HEK293 (cell line): Measurements from ENCODE around the gene SRCIN1.

Experiments
- CTCF ChIA-PET: fragments of 350-600 bp; formaldehyde crosslinking; extraction: SDS; loops from one replicate; lab custom pipeline; 2021; ENCODE audit warnings: antibody characterized with exemption; lab: Yijun Ruan, JAX
- POLR2A ChIA-PET: fragments of 300-600 bp; formaldehyde crosslinking; extraction: SDS; loops from one replicate; lab custom pipeline; 2020; ENCODE audit warnings: antibody characterized with exemption, inconsistent platforms; lab: Yijun Ruan, JAX
- H3K27ac ChIP-seq: fragments of 200-500 bp; sonication (Bioruptor generic); 2 replicates; pipeline ENCODE4 v1.5.1; 2014; ENCODE audit warnings: low read depth, low read length, control low read depth, inconsistent platforms; ENCODE audit errors: extremely low read depth
- H3K36me3 ChIP-seq, 2 experiments: fragments of 200-500 bp in 1 of 2; sonication (Bioruptor generic) in 1 of 2; 1 replicate in 1 of 2; 2 replicates in 1 of 2; pipeline ENCODE4 v1.5.1; 2014 to 2017; ENCODE audit warnings: inconsistent platforms in 2 of 2, low read length in 2 of 2; ENCODE audit not compliant: control insufficient read depth in 2 of 2, insufficient read depth in 1 of 2
- H3K4me1 ChIP-seq: fragments of 200-500 bp; sonication (Bioruptor generic); 2 replicates; pipeline ENCODE4 v1.5.1; 2014; ENCODE audit warnings: mild to moderate bottlenecking, low read length, inconsistent platforms; ENCODE audit not compliant: control insufficient read depth, insufficient read depth
- H3K4me3 ChIP-seq: 2 replicates; pipeline ENCODE4 v1.5.1; 2011; ENCODE audit warnings: low read depth, mild to moderate bottlenecking, control low read depth, low read length, moderate library complexity
- H3K9me3 ChIP-seq: fragments of 200-500 bp; sonication (Bioruptor generic); 2 replicates; pipeline ENCODE4 v1.5.1; 2014; ENCODE audit warnings: low read depth, low read length, inconsistent platforms; ENCODE audit not compliant: control insufficient read depth, insufficient read depth
- KLF16 ChIP-seq: fragments of 450-650 bp; formaldehyde crosslinking; IDR thresholded peaks from 2 replicates; pipeline ENCODE4 v1.5.1; 2017; ENCODE audit warnings: missing biosample characterization, missing genetic modification characterization
- PRDM2 ChIP-seq: fragments of 450-650 bp; formaldehyde crosslinking; IDR thresholded peaks from 2 replicates; pipeline ENCODE4 v1.5.1; 2016; ENCODE audit warnings: missing biosample characterization, missing genetic modification characterization, borderline replicate concordance
- PRDM4 ChIP-seq: fragments of 450-650 bp; formaldehyde crosslinking; IDR thresholded peaks from 2 replicates; pipeline ENCODE4 v1.5.1; 2017; ENCODE audit warnings: missing biosample characterization, missing genetic modification characterization
- SP2 ChIP-seq: fragments of 450-650 bp; formaldehyde crosslinking; IDR thresholded peaks from 2 replicates; pipeline ENCODE4 v1.5.1; 2016; ENCODE audit warnings: missing biosample characterization, missing genetic modification characterization
- SP7 ChIP-seq: fragments of 450-650 bp; formaldehyde crosslinking; IDR thresholded peaks from 2 replicates; pipeline ENCODE4 v1.5.1; 2016; ENCODE audit warnings: missing biosample characterization, missing genetic modification characterization
- ZNF146 ChIP-seq: fragments of 450-650 bp; formaldehyde crosslinking; IDR thresholded peaks from 2 replicates; pipeline ENCODE4 v1.5.1; 2016; ENCODE audit warnings: missing biosample characterization, missing genetic modification characterization
- ZNF18 ChIP-seq: fragments of 450-650 bp; formaldehyde crosslinking; IDR thresholded peaks from 2 replicates; pipeline ENCODE4 v1.5.1; 2016; ENCODE audit warnings: missing biosample characterization, missing genetic modification characterization
- ZNF19 ChIP-seq: fragments of 450-650 bp; formaldehyde crosslinking; IDR thresholded peaks from 2 replicates; pipeline ENCODE4; 2016; ENCODE audit warnings: missing biosample characterization, missing genetic modification characterization, low read depth
- ZNF202 ChIP-seq: fragments of 450-650 bp; formaldehyde crosslinking; IDR thresholded peaks from 2 replicates; pipeline ENCODE4 v1.5.1; 2016; ENCODE audit warnings: missing biosample characterization, missing genetic modification characterization, borderline replicate concordance
- ZNF311 ChIP-seq: fragments of 450-650 bp; formaldehyde crosslinking; IDR thresholded peaks from 2 replicates; pipeline ENCODE4 v1.5.1; 2017; ENCODE audit warnings: missing biosample characterization, missing genetic modification characterization, borderline replicate concordance
- ZNF350 ChIP-seq: fragments of 450-650 bp; formaldehyde crosslinking; IDR thresholded peaks from 2 replicates; pipeline ENCODE4 v1.5.0; 2017; ENCODE audit warnings: missing biosample characterization, mild to moderate bottlenecking, missing genetic modification characterization
- ZNF398 ChIP-seq: fragments of 450-650 bp; formaldehyde crosslinking; IDR thresholded peaks from 2 replicates; pipeline ENCODE4 v1.5.1; 2017; ENCODE audit warnings: missing biosample characterization, missing genetic modification characterization
- ZNF624 ChIP-seq: fragments of 450-650 bp; formaldehyde crosslinking; IDR thresholded peaks from 2 replicates; pipeline ENCODE4 v1.5.1; 2017; ENCODE audit warnings: missing biosample characterization, missing genetic modification characterization
- ZNF664 ChIP-seq: fragments of 450-650 bp; formaldehyde crosslinking; IDR thresholded peaks from 2 replicates; pipeline ENCODE4 v1.5.1; 2016; ENCODE audit warnings: missing biosample characterization, missing genetic modification characterization
- ZSCAN30 ChIP-seq: fragments of 450-650 bp; IDR thresholded peaks from 2 replicates; pipeline ENCODE4 v1.5.1; 2018; ENCODE audit warnings: missing biosample characterization, mild to moderate bottlenecking, missing genetic modification characterization, moderate library complexity
- TF ChIP-seq, protein P1 (sequence below): fragments of 450-650 bp; IDR thresholded peaks from 2 replicates; pipeline ENCODE4 v1.5.1; 2018; ENCODE audit warnings: missing biosample characterization, mild to moderate bottlenecking, missing genetic modification characterization
- TF ChIP-seq, protein P2 (sequence below): fragments of 450-650 bp; formaldehyde crosslinking; IDR thresholded peaks from 2 replicates; pipeline ENCODE4 v1.5.1; 2016; ENCODE audit warnings: missing biosample characterization, missing genetic modification characterization

Gene SRCIN1

DNA sequence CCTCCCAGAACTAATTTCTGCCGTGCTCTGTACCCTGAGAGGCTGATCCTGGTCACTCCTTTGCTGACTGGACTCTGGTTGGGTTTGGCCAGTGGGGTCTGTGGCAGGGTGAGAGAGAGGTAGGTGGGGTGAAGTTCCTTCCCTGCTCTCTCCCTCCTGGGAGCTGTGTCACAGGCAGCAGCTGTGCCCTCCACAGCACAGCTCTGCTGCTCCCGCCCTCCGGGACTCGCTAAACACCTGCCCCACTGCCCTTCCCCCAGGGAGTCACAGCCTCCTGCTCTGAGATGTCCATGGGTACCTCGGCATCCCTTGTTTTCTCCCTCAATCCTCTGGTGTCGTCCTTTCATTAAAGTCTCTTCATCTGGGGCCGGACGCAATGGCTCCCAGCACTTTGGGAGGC lies 66.4 kb downstream of the SRCIN1 start:
- Histone ChIP-seq H3K27ac (no peak overlapping the region), H3K4me3 (no peak overlapping the region), H3K36me3 (no peaks in the 10 kb centered on the region; a peak in 1 of 3 replicates), H3K4me1 (no peaks in the 10 kb centered on the region), H3K9me3 (no peaks in the 10 kb centered on the region)
- no peak for TF ChIP-seq PRDM4 (tag by site-specific recombination)
- TF ChIP-seq, protein P1, sequence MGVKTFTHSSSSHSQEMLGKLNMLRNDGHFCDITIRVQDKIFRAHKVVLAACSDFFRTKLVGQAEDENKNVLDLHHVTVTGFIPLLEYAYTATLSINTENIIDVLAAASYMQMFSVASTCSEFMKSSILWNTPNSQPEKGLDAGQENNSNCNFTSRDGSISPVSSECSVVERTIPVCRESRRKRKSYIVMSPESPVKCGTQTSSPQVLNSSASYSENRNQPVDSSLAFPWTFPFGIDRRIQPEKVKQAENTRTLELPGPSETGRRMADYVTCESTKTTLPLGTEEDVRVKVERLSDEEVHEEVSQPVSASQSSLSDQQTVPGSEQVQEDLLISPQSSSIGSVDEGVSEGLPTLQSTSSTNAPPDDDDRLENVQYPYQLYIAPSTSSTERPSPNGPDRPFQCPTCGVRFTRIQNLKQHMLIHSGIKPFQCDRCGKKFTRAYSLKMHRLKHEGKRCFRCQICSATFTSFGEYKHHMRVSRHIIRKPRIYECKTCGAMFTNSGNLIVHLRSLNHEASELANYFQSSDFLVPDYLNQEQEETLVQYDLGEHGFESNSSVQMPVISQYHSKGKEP: no peak
- TF ChIP-seq ZNF311 (tag by site-specific recombination): no peak
- TF ChIP-seq ZNF664 (tag by site-specific recombination): no peak
- TF ChIP-seq ZNF202 (tag by site-specific recombination): no peak
- no peak for TF ChIP-seq ZSCAN30 (tag by site-specific recombination)
- no peak for TF ChIP-seq ZNF19
- no peak for TF ChIP-seq KLF16 (tag by site-specific recombination)
- TF ChIP-seq SP2 (tag by site-specific recombination): no peak
- TF ChIP-seq PRDM2: no peak
- no peak for TF ChIP-seq ZNF398
- TF ChIP-seq ZNF624: no peak
- TF ChIP-seq ZNF350 (tag by site-specific recombination): no peak
- TF ChIP-seq ZNF18 (tag by site-specific recombination): no peak
- TF ChIP-seq ZNF146 (tag by site-specific recombination): no peak
- TF ChIP-seq, protein P2, sequence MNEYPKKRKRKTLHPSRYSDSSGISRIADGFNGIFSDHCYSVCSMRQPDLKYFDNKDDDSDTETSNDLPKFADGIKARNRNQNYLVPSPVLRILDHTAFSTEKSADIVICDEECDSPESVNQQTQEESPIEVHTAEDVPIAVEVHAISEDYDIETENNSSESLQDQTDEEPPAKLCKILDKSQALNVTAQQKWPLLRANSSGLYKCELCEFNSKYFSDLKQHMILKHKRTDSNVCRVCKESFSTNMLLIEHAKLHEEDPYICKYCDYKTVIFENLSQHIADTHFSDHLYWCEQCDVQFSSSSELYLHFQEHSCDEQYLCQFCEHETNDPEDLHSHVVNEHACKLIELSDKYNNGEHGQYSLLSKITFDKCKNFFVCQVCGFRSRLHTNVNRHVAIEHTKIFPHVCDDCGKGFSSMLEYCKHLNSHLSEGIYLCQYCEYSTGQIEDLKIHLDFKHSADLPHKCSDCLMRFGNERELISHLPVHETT (tag by site-specific recombination): no peak
- no peak for TF ChIP-seq SP7
- CTCF ChIA-PET: interaction anchor here (0.6 to 6.0 kb wide), 5 partner anchors 15 to 124 kb away, joined by 3 to 36 read pairs (median 3); no protein-coding TSS in a partner anchor
- POLR2A ChIA-PET: no interaction called here
